Uterus (tissue), 4 donors: ENCODE measurements around the gene P2RX7. TPM values are rescaled to one million over a fixed set of nuclear protein-coding genes. Genes with fewer than 3 reads are reported as not detected.

Source experiments
- DNase-seq, 2 donors: peaks; one replicate each; pipeline ENCODE4 v3.0.0-alpha.2; 2019 to 2020
- H3K27ac ChIP-seq, 2 donors: fragments of 200-600 bp; sonication (generic); 1 replicate in 1 of 2; 2 replicates in 1 of 2; pipeline ENCODE4 v1.5.1; 2016 to 2018
- H3K27me3 ChIP-seq, 2 donors: fragments of 200-600 bp; sonication (generic); one replicate each; pipeline ENCODE4 v1.5.1; 2018 to 2019; ENCODE audit warnings: control low read depth in 1 of 2
- H3K36me3 ChIP-seq, 2 donors: fragments of 200-600 bp; sonication (generic); one replicate each; pipeline ENCODE4 v1.5.1; 2019; ENCODE audit warnings: control low read depth in 1 of 2
- H3K4me1 ChIP-seq, 2 donors: fragments of 200-600 bp; sonication (generic); one replicate each; pipeline ENCODE4 v1.5.1; 2018 to 2019; ENCODE audit warnings: control low read depth in 1 of 2
- H3K4me3 ChIP-seq, 2 donors: fragments of 200-600 bp; sonication (generic); 1 replicate in 1 of 2; 2 replicates in 1 of 2; pipeline ENCODE4 v1.5.1; 2018 to 2019; ENCODE audit warnings: mild to moderate bottlenecking in 1 of 2
- H3K9me3 ChIP-seq, 2 donors: fragments of 200-600 bp; sonication (generic); one replicate each; pipeline ENCODE4 v1.5.1; 2019; ENCODE audit warnings: control low read depth in 1 of 2
- POLR2A ChIP-seq, 2 donors: fragments of 450-650 bp; IDR thresholded peaks; one replicate each; pipeline ENCODE4 v1.6.1; 2016; ENCODE audit warnings: antibody characterized with exemption in 2 of 2, mild to moderate bottlenecking in 1 of 2, moderate library complexity in 1 of 2
- intact Hi-C: fragments of 100-400 bp; cut with DNase I; formaldehyde crosslinking; loops from one replicate; pipeline ENCODE4 v1.15.1; 2023; ENCODE audit warnings: low total_unique reads
- small RNA-seq: library from RNA; depleted of rRNA; stranded (forward); fragments of <200 nt; gene quantifications from one replicate; pipeline ENCODE3, GENCODE V24; 2016
- total RNA-seq, 4 donors: library from RNA; depleted of rRNA in 3 of 4; stranded (reverse); fragments of >200 nt in 3 of 4; gene quantifications; one replicate each; pipeline versions ENCODE4 v1.1.0 to v1.2.4, GENCODE V29; 2014 to 2023
- TF ChIP-seq, protein P1 (sequence below), 4 experiments: fragments of 200-600 bp in 2 of 4; fragments of 450-650 bp in 2 of 4; sonication (generic) in 2 of 4; IDR thresholded peaks; one replicate each; pipeline ENCODE4 v1.5.1; 2016 to 2019; ENCODE audit warnings: antibody characterized with exemption in 4 of 4, mild to moderate bottlenecking in 2 of 4, moderate library complexity in 1 of 4
- donor health status: DM: yes; HTN: yes; CAD: no.

The P2RX7 gene
- total RNA-seq, 4 donors from 2014 or later = 1.0 to 7.7 (median 3.1) TPM

DNA sequence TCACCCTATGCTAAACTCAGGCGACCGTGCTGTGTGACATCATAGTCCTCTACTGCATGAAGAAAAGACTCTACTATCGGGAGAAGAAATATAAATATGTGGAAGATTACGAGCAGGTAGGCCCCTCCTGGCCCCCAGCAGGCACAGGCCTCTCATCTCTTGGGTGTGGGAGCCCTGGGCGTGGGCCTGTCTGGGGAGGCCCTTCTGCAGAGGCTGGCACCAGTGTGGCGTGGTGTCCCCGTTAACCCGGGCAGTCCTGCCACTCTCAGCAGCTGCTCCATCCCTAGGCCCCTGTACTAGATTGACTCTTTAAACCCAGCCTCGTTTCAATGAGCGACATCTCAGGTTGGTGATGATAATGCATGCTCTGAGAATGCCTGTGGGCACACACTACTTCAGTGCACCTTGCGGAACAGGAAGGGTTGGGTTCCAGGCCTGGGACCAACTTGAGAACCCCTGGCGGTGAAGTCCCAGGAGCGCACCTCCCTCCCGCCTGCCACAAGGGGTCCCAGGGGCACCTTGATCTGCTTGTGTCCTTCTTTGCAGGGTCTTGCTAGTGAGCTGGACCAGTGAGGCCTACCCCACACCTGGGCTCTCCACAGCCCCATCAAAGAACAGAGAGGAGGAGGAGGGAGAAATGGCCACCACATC is 100.4 kb downstream of the P2RX7 start:
- no peak overlapping the region for H3K4me3 ChIP-seq
- H3K27me3 ChIP-seq = no peaks in the 10 kb centered on the region
- no peak for DNase-seq
- no peaks in the 10 kb centered on the region for H3K9me3 ChIP-seq
- H3K4me1 ChIP-seq = no peaks in the 10 kb centered on the region
- TF ChIP-seq POLR2A (IDR thresholded peaks at IDR 0.05) = no peak
- TF ChIP-seq, protein P1, sequence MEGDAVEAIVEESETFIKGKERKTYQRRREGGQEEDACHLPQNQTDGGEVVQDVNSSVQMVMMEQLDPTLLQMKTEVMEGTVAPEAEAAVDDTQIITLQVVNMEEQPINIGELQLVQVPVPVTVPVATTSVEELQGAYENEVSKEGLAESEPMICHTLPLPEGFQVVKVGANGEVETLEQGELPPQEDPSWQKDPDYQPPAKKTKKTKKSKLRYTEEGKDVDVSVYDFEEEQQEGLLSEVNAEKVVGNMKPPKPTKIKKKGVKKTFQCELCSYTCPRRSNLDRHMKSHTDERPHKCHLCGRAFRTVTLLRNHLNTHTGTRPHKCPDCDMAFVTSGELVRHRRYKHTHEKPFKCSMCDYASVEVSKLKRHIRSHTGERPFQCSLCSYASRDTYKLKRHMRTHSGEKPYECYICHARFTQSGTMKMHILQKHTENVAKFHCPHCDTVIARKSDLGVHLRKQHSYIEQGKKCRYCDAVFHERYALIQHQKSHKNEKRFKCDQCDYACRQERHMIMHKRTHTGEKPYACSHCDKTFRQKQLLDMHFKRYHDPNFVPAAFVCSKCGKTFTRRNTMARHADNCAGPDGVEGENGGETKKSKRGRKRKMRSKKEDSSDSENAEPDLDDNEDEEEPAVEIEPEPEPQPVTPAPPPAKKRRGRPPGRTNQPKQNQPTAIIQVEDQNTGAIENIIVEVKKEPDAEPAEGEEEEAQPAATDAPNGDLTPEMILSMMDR (IDR thresholded peaks at IDR 0.05) = no peak
- no peak overlapping the region for H3K27ac ChIP-seq
- no peaks in the 10 kb centered on the region for H3K36me3 ChIP-seq
- intact Hi-C loops = no loop called here

DNA sequence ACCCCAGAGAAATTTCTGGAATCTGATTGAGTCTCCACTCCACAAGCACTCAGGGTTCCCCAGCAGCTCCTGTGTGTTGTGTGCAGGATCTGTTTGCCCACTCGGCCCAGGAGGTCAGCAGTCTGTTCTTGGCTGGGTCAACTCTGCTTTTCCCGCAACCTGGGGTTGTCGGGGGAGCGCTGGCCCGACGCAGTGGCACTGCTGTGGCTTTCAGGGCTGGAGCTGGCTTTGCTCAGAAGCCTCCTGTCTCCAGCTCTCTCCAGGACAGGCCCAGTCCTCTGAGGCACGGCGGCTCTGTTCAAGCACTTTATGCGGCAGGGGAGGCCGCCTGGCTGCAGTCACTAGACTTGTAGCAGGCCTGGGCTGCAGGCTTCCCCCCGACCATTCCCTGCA is 100.9 kb downstream of the P2RX7 start:
- no peak for TF ChIP-seq POLR2A (IDR thresholded peaks at IDR 0.05)
- TF ChIP-seq, protein P1 (IDR thresholded peaks at IDR 0.05) = no peak
- H3K4me1 ChIP-seq = no peaks in the 10 kb centered on the region
- no peaks in the 10 kb centered on the region for H3K27me3 ChIP-seq
- intact Hi-C loops = no loop called here
- H3K36me3 ChIP-seq = no peaks in the 10 kb centered on the region
- DNase-seq = no peak
- H3K9me3 ChIP-seq = no peaks in the 10 kb centered on the region
- no peak overlapping the region for H3K27ac ChIP-seq
- H3K4me3 ChIP-seq = no peak overlapping the region

DNA sequence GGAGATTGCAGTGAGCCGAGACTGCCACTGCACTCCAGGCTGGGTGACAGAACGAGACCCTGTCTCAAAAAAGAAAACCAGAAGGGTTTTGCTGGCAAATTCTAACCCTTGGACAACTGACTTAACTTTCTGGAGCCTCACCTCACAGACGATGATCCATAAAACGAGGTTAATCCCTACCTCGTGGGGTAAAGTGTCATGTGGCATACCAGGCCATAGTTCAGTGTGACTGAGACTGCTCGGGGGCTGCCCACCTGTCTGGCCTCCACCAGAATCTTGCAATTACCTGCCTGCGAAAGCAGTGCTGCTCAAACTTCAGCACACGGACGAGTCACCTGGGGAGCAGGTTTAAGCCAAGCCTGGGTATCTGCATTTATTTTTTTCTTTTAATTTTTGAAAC is 104.1 kb downstream of the P2RX7 start:
- peaks cover 0 to 6% of the 10 kb centered on the region in 2 donors for H3K4me1 ChIP-seq
- H3K9me3 ChIP-seq = no peaks in the 10 kb centered on the region
- intact Hi-C loops = no loop called here
- H3K4me3 ChIP-seq = no peak overlapping the region
- TF ChIP-seq, protein P1 (IDR thresholded peaks at IDR 0.05) = no peak
- TF ChIP-seq POLR2A (IDR thresholded peaks at IDR 0.05) = no peak
- no peak for DNase-seq
- no peak overlapping the region for H3K27ac ChIP-seq
- H3K36me3 ChIP-seq = no peaks in the 10 kb centered on the region
- H3K27me3 ChIP-seq = no peaks in the 10 kb centered on the region

DNA sequence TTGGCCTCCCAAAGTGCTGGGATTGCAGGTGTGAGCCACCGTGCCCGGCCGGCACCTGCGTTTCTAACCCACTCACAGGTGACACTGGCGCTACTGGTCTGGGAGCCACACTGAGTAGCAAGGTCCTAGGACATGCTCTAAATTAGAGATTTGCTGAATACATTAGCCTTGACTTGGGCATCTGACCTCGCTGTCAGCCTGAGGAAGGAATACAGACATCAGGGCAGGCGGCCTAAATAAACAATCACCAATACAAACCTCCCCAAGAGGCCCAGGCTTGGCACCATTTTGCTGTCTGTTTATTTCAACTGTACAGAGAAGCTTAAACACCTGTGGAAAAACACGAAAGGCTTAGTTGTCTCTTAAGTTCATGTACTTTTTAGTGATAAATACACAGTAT is 104.7 kb downstream of the P2RX7 start:
- Histone ChIP-seq H3K4me3 (no peak overlapping the region), H3K27me3 (no peaks in the 10 kb centered on the region), H3K9me3 (no peaks in the 10 kb centered on the region), H3K4me1 (peaks cover 0 to 6% of the 10 kb centered on the region in 2 donors), H3K36me3 (no peaks in the 10 kb centered on the region), H3K27ac (no peak overlapping the region)
- no peak for TF ChIP-seq POLR2A (IDR thresholded peaks at IDR 0.05)
- TF ChIP-seq, protein P1 (IDR thresholded peaks at IDR 0.05) = no peak
- intact Hi-C loops = no loop called here
- no peak for DNase-seq

Small RNA genes lying within 50 kb of the gene (small RNA-seq; reads per million reads assigned to genes)
- gene AC079602.1 (not detected), gene RF00156 (not detected), gene Z98941.1 (not detected)

Other genes with a start within 250 kb of the P2RX7 start
- 10 to 100 TPM in 3 of 4 donors, 1 to 10 TPM in 1; 5.4 to 82.7 (median 23.2) TPM for gene SPPL3, start 228.5 kb upstream of the P2RX7 start, total RNA-seq
- gene HNF1A, start 154.3 kb upstream of the P2RX7 start, total RNA-seq = 10 to 100 TPM in 1 of 4 donors, not detected in 3; 11.8 TPM
- gene C12orf43, start 116.4 kb upstream of the P2RX7 start, total RNA-seq = 10 to 100 TPM; 12.2 to 23.5 (median 19.0) TPM
- under 1 TPM in 2 of 4 donors, not detected in 2; 0.35 to 0.82 TPM for gene OASL, start 93.6 kb upstream of the P2RX7 start, total RNA-seq
- 100 to 1,000 TPM in 1 of 4 donors, 10 to 100 TPM in 3; 10.9 to 217 (median 36.1) TPM for gene P2RX4, start 77.3 kb downstream of the P2RX7 start, total RNA-seq
- gene CAMKK2, start 163.8 kb downstream of the P2RX7 start, total RNA-seq = 10 to 100 TPM in 3 of 4 donors, 1 to 10 TPM in 1; 7.9 to 55.1 (median 22.6) TPM
- gene ANAPC5, start 219.5 kb downstream of the P2RX7 start, total RNA-seq = 100 to 1,000 TPM in 2 of 4 donors, 10 to 100 TPM in 2; 79.7 to 243 (median 107) TPM